ENCODE data around the gene HEXB. TPM values are rescaled to one million over a fixed set of nuclear protein-coding genes. Genes with fewer than 3 reads are reported as not detected.

The HEXB gene
- total RNA-seq, 1 donor from 2014 or later: 294 TPM

DNA sequence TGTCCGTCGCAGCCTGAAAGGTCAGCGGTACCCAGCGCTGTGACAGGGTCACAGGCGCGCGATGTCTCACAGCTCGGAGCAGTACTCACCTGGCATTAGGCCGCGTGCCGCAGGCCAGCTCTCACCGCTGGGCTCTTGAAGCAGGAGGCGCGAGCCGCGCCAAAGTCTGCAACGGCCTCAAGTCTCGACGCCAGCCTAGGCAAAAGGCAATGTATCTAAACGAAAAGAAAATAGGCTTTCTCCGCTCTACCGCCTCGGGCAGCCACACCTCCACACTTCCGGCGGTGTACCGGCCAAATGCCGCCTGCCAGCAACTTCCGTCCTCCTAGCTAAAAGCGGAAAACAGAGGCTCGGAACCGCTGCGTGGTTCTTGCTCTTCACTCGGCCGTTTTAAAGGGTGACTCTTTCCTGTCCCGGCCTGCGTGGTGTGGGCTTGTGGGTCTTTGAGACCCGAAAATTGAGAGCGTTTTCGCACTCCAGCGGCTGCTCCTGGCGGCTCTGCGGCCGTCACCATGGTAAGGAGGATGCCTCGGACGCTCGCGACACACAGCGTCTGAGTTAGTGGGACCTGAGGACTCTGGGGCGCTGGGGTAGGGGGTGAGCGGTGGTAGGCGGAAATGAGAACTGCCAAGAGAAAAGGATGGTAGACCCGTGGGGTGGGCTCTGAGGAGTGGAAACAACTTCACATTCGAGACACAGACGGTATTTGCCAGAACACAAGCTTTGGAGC is 82.0 kb downstream of the HEXB start, which contains the start of the genes GFM2 and NSA2:
Gene GFM2 (minus strand): TSS at position 269 of the 730 bp plus-strand sequence. CDS start 3,375 bp downstream, outside the sequence.
Gene NSA2 (plus strand): TSS at position 401 of the 730 bp plus-strand sequence. CDS start 112 bp downstream, at position 513.
- peak; percentile 100 for ATAC-seq
- H3K36me3 ChIP-seq: peaks cover 55% of the 10 kb centered on the region
- no peaks in the 10 kb centered on the region for H3K9me3 ChIP-seq
- H3K27ac ChIP-seq: peak within 1 kb of the TSS; percentile 86
- peak; percentile 95 for DNase-seq
- TF ChIP-seq, protein P1, sequence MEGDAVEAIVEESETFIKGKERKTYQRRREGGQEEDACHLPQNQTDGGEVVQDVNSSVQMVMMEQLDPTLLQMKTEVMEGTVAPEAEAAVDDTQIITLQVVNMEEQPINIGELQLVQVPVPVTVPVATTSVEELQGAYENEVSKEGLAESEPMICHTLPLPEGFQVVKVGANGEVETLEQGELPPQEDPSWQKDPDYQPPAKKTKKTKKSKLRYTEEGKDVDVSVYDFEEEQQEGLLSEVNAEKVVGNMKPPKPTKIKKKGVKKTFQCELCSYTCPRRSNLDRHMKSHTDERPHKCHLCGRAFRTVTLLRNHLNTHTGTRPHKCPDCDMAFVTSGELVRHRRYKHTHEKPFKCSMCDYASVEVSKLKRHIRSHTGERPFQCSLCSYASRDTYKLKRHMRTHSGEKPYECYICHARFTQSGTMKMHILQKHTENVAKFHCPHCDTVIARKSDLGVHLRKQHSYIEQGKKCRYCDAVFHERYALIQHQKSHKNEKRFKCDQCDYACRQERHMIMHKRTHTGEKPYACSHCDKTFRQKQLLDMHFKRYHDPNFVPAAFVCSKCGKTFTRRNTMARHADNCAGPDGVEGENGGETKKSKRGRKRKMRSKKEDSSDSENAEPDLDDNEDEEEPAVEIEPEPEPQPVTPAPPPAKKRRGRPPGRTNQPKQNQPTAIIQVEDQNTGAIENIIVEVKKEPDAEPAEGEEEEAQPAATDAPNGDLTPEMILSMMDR (IDR thresholded peaks at IDR 0.05): no peak
- peaks cover 21% of the 10 kb centered on the region for H3K4me1 ChIP-seq
- intact Hi-C loops (cut with DNase I): no loop called here
- H3K4me3 ChIP-seq: peak within 1 kb of the TSS; percentile 95
- no peaks in the 10 kb centered on the region for H3K27me3 ChIP-seq

DNA sequence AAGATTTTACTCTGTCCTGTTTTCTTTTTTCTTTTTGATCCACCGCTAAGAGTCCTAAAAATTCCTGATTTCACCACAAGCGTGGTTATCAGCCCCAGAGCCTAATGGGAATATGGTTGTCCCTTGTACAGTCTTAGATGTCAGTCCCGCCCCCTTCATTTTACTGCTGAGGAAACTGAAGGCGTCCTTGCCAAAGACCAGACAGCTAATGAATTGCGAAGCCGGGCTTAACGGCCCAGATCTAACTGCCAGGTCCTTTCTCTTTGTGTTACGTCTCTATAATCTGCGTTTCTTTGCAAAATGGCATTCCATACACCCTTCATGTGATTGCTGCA is 82.5 kb downstream of the HEXB start:
- ATAC-seq: peak; percentile 14
- peak overlapping the region; percentile 86 for H3K27ac ChIP-seq
- peak overlapping the region; percentile 95 for H3K4me3 ChIP-seq
- peaks cover 21% of the 10 kb centered on the region for H3K4me1 ChIP-seq
- peaks cover 55% of the 10 kb centered on the region for H3K36me3 ChIP-seq
- no peaks in the 10 kb centered on the region for H3K27me3 ChIP-seq
- intact Hi-C loops (cut with DNase I): no loop called here
- no peak for DNase-seq
- TF ChIP-seq, protein P1 (IDR thresholded peaks at IDR 0.05): no peak
- H3K9me3 ChIP-seq: no peaks in the 10 kb centered on the region

Other genes starting within 250 kb of the HEXB start
- gene ENC1, start 44.5 kb upstream of the HEXB start, total RNA-seq: 15.0 TPM
- 16.8 TPM for gene GFM2, start 81.9 kb downstream of the HEXB start, total RNA-seq
- 50.8 TPM for gene NSA2, start 82.0 kb downstream of the HEXB start, total RNA-seq
- gene FAM169A, start 181.2 kb downstream of the HEXB start, total RNA-seq: 0.84 TPM

Measured in upper lobe of right lung (tissue), 1 donor.